Tongue (tissue), 2 donors: ENCODE data around the gene PRAC1. TPM values are rescaled to one million over a fixed set of nuclear protein-coding genes. Genes with fewer than 3 reads are reported as not detected.

Experiments
- DNase-seq: peaks from one replicate; pipeline ENCODE4 v3.0.0-alpha.2; 2015
- total RNA-seq: library from RNA; depleted of rRNA; stranded (reverse); fragments of >200 nt; gene quantifications from one replicate; pipeline ENCODE4 v1.2.3, GENCODE V29; 2014

Gene PRAC1
- total RNA-seq, 1 donor from 2014 or later, result not detected

DNA sequence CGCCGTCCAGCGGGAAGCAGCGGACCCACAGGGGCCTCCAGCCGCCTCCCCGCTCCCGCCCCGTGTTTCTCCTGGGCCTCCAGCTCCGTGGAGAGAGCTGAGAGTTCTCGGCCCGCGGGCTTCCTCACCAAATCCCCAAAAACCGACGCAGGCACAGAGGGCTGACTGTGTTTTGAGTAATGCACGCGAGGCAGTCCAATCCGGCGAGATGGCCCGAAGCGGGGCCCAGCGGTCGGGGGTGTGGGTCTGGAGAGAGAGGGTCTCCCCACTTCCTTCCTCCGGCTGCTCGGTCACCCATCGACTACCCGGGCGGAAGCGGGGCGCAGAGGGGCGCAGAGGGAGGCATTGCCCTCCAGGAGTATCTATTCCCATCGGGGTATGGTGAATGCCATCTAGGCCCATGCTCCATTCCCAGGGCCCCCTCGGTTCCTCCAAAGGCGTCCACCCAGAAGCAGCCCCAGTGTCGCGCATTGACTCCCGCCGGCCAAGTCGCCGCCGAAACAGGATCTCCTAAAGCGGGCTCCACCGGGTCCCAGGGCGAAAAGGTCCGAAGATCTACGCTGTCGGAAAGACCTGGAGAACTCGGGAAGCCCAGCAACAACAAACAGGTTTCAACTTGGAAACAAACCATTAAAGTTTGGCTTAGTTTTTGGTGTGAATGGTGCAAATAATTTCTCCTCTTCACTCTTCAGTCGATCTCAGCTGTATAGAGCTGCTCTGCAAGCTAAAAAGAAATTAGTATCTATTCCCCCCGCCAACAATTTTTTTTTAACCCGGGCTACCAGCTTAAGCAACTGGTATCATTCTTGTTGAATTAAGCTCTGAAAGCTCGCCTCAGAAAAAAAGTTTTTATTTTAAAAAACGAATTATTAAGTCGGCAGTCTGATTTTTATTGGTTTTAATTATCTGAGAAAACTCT lies 25.4 kb upstream of the PRAC1 start:
- no peak for DNase-seq

DNA sequence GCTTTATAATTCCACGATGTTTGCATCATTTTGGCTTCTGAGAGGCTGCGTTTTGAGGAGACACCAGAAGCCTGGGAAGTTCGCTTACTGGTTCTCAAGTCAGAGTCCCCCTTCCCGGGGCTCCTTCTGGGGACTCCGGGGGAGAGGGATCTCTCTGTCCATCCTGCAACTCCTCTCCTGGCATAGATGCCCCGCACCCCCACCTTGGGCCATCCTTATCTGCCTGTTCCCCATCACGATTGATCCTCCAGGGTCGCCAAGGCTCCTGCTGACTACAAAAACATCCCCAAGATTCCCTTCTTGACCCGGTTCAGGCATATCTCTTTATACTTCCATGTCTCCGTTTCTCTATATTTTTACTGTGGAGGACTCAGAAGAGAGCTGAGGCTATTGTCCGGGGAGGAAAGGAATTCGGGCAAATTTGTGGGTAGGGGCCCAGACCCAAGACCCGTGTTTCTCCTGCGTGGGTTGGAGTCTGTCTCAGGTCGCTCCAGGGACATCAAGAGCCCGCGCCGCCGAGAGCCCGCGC lies 24.7 kb upstream of the PRAC1 start:
- no peak for DNase-seq

DNA sequence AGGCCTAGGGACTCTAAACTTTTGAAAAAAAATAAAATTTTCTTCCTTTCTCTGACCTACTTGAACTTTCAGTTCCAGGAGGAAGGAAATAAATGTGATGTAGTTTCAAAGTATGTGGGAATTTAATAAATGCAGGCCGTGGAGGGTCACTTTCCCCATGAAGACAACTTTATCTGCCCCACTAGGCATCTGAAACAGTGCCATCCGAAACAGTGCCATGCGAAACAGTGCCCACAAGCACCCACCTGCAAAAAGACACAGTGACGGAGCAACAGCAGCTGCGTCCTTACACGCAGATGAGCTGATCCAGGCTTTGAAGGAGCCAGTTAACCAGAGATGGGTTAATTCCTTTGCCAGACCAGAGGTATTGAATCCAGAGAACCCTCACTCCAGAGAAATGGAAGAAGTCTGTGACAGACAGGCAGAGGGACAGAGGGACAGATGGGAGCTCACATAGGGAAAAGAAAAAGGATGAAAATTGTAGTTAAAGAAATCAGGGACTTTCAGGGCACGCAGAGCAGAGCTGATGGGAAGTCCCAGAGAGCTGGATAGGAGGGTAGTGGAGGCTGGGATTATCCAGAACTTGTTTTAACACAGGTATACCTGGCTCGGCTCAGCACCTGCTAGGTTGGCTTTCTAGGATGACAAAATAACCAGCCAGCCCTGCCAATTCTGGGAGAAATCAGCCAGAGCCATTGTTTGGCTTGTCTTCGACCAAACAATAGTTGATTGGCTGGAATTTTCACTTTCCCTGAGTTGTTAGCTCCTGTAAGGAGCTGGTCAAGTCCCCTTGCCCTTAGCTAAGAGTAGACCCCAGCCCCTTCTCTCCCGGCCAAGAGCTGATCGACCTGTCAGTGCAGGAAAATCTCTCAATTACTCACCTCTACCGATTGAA lies 23.3 kb upstream of the PRAC1 start:
- DNase-seq, result no peak

DNA sequence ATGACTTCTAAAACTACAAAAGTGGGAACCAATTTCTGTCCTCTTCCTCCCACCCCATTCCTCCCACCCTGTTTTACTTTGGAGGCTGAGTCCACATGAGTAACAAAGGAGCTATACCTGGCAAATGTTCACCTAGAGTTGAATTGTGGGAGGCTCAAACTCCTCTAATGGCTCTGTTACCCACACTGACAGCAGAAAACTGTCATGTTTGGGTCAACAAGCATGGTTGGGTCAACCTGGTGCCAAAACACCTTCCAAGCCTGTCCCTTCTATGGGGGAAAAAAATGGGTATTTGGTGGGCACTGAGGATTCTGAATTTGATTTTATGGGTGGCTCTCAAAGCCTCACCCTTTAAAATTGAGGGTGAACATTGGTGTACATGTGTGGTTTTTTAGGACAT lies 18.2 kb upstream of the PRAC1 start:
- no peak for DNase-seq

DNA sequence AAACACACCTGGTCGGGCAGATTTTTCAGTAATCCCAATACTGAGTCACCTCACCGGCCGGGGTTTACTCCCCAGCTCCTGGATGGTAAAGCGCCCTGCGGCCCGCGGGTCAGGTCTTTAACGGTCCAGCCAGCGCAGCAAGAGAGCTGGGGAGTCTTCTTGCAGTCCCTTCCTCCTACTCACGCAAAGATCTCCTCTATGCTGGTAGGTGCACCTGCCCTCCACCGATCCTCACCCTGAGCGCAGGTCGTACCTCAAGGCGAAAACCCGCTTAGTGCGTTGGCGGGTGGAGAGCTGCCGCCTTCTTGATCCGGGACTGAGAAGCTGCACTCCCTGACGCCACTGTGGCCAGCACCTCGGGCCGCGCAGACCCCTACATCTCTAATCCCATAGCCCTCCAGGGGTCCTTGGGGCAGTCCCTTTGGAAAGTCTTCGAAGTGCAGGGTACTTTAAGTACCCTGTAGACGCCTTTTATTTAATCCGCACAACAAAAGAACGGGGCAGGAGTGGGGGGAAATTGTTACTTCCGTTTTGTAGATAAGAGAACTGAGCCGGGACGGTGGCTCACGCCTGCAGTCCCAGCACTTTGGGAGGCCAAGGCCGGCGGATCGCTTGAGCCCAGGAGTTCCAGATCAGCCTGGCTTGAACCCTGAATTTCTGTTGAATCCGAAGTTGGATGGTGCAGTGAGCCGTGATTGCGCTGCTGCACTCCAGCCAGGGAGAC lies 16.6 kb upstream of the PRAC1 start:
- DNase-seq, result no peak

DNA sequence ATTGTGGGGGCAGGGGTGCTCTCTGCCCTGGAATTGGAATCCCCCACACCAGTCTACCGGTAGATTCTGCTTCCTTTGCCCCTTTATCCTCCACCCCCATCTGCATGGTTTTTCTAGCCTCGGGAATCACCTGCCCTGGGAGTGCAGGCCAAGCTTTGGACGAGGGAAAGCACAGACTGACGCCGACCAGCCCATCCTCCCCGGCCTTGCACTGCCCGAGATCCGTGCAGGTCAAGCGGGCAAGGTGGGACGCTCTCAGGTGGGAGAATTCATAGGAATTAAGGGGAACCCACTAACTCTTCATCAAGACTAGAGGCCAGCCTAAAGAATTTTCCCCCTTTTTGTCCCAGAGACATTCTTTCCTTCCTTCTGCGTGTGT lies 16.1 kb upstream of the PRAC1 start:
- DNase-seq, result no peak

DNA sequence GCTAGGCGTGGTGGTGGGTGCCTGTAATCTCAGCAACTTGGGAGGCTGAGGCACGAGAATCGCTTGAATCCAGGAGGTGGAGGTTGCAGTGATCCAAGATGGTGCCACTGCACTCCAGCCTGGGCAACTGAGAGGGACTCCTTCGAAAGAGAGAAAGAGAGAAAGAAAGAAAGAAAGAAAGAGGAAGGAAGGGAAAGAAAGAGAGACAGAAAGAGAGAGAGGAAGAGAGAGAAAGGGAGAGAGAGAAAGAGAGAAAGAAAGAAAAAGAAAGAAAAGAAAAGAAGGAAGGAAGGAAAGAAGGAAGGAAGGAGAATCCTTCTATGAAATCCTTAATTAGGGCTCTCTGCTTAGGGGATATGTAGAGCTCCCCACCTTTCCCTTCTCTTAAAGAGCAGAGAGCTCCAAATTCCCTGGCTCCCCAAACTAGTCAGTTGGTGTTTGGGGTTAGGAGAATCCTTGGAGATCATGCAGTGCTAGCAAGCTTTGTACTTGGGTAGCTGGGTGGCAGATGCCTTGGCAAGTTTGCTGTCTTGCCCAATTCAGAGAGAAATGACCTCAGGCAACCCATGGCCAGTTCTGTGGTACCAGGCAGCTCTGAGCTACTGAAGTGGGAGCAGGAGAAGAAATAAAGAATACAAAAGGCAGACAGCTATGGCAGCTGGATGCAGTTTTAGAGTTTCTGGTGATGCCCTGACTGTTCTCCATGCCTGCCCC lies 15.2 kb upstream of the PRAC1 start:
- DNase-seq, result no peak

DNA sequence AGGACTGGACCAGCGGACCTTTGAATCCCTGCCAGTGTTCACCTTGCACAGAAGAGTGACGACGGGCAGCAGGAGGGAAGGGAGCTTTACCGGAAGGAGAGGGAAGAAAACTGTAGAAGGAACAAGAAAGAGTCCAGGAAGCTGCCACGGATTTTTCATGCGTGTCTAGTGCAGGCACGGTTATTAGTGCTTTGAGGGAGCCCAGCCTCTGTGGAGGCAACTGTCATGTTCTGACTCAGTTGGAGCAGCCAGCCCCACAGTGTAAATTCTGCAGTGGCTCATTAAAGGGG lies 12.7 kb upstream of the PRAC1 start:
- DNase-seq, result no peak

DNA sequence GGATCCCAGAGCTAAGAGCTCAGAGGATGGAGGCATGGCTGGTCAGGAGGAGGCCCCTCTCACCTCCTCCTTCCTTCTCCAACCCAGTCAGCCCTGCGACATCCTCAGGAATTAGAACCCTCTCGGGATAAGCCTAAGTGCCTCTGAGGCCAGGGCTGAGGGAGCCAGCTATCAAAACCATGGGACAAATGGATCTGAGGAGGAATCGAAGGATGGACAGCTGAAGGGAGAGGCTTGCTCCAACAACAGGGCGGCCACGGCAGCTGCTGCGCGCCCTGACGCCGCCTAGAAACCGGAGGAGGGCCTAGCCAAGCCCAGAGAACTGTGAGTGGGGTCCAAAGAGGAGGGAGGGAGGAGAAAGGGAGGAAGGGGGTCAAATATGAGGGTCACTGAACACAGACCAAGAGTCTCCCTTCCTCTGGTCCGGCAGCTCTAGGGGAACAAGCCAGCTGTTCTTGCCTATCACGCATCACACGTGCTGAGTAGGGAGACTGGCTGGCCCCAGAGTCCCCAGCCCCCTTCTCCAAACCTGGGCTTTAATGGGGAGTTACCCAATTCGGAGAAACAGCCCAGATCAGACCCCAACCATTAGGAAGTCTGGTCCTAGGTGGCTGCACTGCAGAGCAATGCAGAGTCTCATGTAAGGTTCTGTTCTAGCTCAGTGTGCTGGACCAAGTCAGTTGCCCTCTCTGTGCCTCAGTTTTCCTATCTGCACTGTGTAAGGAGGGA lies 12.2 kb upstream of the PRAC1 start:
- DNase-seq, result peak; percentile 39

DNA sequence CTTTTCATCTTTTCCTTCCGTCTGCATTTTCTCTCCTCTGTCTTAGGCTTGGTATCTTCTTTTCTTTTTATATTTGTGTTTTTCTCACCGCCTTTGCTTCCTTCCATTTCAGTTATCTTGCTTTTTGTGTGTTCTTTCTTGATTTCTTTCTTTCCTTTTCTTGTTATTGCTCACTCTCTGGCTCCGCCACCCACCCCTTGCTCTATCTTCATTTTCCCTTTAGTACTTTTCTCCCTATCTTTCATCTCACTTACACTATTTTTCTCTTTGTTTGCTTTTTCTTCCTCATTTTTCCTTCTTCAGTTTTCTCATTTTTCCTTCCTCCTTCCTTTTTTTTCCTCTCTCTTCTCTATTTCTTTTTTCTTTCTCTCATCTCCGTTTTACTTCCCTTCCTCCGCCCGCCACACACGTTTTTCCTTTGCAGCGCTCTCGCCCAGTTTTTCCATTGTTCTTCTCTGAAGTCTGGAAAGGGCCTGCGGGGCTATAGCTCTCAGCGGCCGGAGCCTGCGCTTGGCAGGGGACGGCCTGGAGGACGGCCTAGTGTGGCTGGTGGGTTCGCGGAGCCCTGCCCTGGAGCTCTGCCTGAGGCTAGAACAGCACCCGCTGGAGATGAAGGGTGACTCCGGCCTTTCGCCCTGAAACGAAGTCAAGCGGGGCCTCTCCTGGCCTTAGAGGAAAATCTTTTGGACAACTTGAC lies 11.5 kb upstream of the PRAC1 start:
- no peak for DNase-seq

DNA sequence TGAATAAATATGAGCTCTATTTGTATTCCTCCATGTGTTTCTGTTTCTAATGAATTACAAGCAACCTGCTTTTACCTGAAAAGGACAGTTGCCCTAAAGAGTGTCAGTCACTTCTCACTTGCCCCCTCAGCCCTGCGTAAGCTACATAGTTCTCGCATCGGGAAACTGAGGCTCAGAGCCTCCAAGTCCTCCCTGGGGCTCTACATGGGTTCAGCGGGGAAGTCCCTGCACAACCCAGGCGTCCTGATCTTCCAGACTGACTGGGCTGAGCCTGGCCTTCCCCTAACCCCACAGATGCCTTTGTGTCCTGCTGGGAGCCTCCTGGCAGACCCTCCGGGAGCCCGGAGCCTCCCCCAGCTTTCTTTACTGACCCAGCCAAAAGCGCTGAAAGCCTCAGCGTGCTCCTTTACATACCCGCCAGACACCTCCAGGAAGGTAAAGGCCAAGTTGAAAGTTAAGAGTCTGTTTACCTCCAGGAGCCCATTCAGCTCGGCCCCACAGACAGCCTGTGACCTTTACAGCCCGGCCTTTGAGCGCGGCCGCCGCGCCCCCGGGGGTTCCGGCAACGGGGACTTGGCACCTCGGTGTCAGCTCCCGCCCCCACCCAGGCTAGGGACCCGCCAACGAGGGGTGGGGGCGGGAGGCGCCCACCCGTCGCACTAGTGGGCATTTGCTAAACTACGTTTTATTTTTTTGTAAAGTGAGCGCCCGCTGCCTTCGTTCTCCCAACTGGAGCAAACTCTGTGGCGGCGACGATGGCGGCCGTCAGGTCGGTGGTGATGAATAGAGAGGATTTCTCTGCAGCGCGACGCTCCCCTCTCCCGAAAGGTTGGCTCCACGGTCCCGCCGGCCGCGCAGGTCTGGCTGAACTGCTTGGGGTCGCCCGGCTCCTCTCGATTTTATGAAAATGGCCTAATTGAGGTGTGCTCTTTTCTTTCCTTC lies 10.6 kb upstream of the PRAC1 start:
- DNase-seq, result no peak

DNA sequence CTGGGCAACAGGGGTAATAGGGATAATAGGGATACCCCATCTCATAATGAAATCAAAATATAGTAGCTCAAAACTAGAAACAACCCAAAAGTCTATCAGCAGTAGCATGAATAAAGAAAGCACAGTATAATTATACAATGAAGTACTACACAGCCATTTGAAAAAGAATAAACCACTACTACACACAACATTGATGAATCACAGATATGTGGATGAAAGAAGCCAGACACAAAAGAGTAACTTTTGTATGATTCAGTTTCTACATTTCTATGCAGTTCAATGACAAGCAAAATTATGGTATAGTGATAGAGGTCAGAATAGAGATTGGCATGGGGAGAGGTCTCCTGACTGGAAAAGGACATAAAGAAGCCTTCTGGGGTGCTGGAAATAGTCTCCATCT lies 9.0 kb upstream of the PRAC1 start:
- DNase-seq, result no peak

DNA sequence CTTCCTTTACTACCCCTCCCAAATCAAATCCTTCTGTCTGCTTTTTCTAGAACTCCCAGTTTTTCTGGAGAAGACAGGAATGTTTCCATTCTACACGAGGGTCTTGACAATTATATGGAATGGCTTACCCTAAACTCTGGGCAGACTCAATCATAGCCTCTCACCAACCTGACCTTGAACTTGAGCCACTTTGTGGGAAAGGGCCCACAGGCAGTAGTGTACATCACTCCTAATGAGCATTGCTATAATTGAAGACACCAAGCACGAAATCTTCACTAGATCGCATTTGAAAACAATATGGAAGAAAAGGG lies 7.9 kb upstream of the PRAC1 start:
- DNase-seq, result no peak

DNA sequence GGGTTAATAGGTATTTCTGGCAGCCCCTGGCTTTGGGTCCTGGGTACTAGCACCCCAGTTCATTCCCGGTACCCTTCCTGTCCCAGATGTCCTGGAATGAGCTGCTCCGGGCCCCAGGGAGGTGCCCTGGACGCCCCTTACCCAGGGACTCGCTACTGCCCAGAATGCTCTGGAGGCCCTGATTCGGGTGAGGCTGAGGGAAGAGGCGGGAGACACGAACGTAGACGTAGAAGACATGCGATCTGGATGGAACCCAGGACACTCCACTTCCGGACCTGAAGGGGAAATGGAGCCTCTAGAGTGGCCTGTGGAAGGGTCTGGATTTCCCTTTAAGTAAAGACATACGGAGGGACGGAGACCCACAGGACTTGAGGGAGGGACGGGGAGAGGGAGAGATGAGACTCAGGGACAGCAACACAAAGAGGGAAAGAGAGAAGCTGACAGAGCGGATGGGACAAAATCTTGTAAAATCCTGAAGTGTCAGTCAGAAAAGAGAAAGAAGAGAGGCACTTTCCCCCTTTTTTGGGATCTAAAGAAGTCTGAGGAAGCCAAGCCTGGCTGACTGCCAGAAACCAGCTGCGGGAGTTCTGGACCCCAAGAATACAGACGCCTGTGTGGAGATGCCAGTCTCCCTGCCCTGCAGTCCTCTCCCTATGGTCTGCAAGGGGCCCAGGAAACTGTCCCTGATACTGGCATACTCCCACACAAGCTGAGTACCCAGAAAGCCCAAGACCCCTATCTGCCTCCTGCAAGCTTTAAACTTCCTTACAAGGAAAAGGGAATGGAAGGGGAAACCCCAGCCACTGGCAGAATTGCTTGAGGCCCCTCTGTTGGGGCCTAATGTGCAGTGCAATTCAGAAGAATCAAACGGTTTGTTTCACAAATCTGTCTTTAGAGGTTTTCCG lies 7.3 kb upstream of the PRAC1 start:
- no peak for DNase-seq

DNA sequence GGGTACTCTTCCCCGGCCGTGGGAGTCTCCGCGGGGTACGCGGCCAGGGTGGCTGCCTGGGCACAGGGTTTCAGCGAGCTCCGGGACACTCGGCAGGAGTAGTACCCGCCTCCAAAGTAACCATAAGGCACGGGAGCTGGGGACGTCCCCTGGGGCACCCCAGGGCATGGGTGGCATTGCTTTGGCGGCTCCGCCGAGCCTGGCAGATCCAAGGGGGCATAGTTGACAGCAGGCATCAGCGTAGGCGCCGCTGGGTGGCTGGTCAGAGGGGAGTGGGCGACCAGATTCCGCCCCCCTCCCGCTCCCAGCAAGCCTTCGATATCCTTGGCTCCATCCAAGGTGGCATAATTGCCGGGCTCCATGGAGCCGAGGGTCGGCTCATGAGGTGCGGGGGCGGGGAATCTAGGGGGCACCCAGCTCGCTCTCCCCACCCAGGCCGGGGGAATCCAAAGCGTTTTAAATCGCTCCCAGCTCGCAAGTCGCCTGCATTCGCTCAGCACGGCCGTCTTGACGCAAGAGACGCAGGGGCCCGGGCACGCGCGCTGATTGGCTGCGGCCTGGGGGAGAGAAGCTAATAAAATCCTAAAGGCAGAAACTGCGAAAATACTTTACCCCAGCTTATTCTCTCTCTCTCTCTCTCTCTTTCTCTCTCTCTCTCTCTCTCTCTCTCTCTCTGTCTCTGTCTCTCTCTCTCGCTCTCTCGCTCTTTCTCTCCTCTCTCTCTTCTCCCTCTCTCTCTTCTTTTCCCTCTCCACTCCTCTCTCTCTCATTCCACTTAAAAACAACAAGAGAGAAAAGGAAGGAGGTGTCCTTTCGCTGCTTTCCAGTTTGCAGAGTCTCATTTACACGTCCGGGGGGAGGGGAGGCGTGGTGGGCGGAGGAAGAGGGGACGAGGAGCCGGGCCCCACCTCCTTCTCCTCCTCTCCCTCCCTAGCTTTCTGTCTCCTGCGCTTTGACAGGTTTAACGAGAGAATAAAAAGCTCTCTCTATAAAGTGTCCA lies 6.2 kb upstream of the PRAC1 start, which contains the start of gene HOXB13:
HOXB13 (minus strand) TSS at position 519 of the 1,000 bp plus-strand sequence; CDS start at position 362, 157 bp downstream.
- peak; percentile 50 for DNase-seq

DNA sequence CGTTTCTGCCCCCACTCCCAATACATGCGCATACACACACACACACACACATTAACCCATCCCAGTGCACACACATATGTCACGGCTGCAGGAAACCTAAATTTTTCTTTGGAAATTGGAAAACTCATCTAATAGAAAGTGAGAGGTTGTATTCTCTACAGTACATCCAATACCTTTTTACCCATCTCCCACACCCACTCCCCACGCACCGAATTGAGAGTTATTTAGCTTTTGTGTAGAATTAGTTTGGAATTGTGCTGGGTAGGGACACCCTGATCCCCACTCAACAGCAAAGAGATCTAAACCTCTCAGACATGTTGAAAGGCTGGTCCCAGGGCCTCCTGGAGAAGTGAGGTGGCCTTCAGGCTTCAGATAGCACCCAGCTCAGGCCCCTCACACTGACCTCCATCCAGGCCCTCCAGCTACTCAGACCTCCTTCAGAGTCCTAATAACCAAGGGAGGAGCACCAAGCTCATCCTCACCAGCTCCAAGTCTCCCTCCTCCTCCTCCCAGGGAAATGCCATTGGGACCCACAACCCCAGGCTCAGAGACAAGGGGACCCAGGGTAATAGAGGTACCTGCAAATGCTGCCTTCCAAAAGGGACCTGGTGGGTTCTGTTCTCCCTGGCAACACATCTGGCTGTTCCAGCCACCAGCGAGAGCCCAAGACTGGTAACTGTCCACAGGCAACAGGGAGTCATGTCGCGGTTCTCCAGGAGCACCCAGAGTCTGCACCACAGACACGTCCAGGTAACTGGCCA lies 5.3 kb upstream of the PRAC1 start:
- DNase-seq, result no peak
